ENCODE measurements around the gene LSAMP. TPM values are rescaled to one million over a fixed set of nuclear protein-coding genes. Genes with fewer than 3 reads are reported as not detected.
"Not testable (repeated sequence)": the region's sequence is repeated elsewhere in the genome, so short reads cannot be mapped to it uniquely, and the experiment has no call there.

Gene LSAMP
- total RNA-seq, 1 donor from 2014 or later = not detected

GRCh38 chr3:115848641-115849040 lies 596.6 kb downstream of the LSAMP start:
- intact Hi-C loops (cut with micrococcal nuclease) = no loop called here

DNA sequence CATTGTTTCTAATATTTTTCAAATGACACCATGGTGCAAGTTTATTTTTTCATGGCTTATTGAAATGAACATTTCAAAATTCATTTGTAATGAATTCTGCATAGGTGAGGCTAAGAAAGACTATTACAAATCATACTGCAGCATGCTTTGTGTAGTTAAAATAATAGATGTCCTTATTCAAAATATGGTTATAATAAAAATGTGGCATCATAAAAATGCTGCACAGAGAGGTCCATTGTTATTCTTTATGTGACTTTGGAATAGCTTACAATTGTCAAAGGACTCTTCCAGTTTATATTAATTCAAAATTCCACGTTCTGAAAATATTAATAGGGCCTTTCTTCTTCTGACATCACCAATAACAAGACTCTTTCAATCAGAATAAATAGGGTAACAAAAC lies 599.3 kb downstream of the LSAMP start:
- intact Hi-C loops (cut with micrococcal nuclease) = no loop called here

DNA sequence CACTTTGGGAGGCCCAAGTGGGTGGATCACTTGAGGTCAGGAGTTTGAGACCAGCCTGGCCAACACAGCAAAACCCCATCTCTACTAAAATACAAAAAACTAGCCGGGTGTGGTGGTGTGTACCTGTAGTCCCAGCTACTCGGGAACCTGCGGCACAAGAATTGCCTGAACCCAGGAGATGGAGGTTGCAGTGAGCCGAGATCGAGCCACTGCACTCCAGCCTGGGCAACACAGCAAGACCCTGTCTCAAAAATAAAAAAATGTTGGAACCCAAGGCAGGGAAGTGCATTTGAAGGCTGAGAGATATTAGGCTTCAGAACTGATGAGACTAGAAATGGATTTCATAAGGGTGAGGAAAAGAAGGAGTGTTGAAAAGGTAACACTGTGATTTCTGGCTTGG lies 600.6 kb downstream of the LSAMP start:
- intact Hi-C loops (cut with micrococcal nuclease) = not testable (repeated sequence)

- intact Hi-C loops (cut with micrococcal nuclease) = no loop called here
Measured at GRCh38 chr3:115843206-115843605, 602.1 kb downstream of the LSAMP start.

GRCh38 chr3:115839246-115839645 lies 606.0 kb downstream of the LSAMP start:
- intact Hi-C loops (cut with micrococcal nuclease) = no loop called here

- intact Hi-C loops (cut with micrococcal nuclease) = no loop called here
Measured at GRCh38 chr3:115838786-115839185, 606.5 kb downstream of the LSAMP start.

DNA sequence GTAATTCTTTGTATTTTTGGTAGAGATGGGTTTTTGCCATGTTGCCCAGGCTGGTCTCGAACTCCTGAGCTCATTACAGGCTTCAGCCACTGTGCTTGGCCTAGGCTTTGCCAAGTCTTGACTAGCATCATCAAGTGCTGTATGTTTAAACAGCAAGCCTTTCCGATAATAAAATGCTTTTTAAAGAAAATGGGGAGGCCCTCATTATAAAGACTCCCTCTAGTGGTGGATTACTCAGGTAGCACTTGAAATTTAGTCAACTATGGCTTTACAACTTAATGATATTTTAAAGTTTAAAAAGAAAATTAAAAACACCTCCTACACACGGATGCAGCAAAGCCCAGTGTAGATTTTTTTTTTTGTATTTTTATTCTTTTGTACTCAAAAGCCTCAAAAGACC lies 608.3 kb downstream of the LSAMP start:
- intact Hi-C loops (cut with micrococcal nuclease) = no loop called here

GRCh38 chr3:115835946-115836345 lies 609.3 kb downstream of the LSAMP start:
- intact Hi-C loops (cut with micrococcal nuclease) = no loop called here

- intact Hi-C loops (cut with micrococcal nuclease) = no loop called here
Measured at GRCh38 chr3:115834068-115834467, 611.2 kb downstream of the LSAMP start.

DNA sequence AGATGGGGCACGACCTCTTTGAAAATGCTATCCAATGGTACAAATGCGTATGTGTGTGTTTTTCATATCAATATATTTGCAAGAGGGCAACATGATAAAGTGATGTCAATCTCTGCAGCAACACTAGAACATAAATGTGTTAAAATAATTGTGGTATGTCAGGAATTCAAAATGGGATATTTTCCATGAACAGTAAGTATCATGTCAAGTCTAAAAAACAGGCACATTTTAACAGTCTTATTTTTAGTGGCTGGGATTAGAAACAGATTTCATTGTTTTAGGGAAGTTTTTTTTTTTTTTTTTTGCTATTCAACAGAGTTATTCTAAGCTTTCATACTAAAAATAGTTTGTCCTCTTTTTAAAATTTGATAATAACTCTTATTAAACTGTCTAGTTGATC lies 612.2 kb downstream of the LSAMP start:
- intact Hi-C loops (cut with micrococcal nuclease) = no loop called here

DNA sequence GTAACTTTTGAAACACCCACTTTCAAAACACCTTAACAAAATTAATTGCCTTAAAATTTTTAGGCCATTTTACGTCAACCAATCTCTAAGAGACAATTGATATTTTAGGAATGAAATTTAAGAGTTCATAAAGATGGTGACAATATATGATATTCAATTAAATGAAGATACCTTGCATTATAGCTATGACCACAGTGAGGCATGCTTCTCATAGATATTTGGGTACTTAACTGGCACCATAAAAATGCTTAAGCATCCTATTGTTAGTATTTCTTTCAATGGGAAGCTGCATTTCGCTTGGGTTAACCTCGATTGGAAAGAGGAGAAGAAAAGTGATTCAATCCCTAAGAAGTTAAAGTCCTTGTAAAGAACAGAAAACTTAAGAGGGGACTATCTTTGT lies 613.0 kb downstream of the LSAMP start:
- intact Hi-C loops (cut with micrococcal nuclease) = no loop called here

- intact Hi-C loops (cut with micrococcal nuclease) = no loop called here
Measured at GRCh38 chr3:115831864-115832263, 613.4 kb downstream of the LSAMP start.

DNA sequence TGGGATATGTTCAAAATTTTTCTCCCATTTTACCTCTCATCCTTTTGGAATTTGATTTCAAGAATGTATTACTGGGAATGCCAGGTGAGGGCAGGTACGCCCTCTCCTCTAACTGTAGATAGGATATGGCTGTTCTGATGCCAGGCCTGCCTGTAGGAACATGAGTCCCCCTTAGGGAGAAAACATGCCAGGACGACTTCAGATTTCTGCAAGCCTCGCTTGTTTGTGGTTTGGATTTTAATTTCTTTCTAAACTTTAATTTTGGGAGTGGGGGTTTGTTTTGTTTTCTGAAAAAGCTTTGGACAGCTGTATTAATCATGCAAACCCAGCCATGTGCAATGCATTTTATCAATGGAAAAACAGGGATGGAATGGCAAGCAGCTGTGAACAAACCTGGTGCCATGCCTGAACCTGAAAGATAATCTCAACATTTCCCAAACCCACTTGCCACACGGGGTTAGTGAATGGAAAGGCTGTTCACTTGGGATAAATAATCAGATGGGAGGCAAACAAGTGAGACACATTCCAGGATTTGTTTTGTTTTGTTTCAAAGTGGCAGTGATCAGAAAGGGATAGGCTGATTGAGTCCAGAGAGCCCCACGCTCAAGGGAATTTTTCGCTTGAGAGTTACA lies 614.4 kb downstream of the LSAMP start:
- intact Hi-C loops (cut with micrococcal nuclease) = no loop called here

DNA sequence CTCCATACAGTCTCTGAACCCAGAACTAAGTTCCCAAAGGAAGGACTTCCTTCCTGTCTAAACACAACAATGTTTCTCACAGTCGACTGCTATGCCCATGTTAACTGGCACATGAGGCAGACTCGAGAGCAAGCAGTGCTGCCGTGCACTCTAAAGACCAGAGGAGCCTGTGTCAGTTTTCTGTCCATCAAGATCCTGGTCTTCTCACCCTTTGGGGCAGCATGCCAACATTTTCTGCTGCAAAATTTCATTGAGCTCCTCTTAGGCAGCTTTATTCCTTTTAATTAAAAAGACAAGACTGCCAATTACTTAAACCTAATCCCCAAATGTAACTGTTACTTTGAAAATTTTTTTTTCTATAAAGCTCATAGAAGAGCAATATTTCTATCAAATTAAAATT lies 616.9 kb downstream of the LSAMP start:
- intact Hi-C loops (cut with micrococcal nuclease) = no loop called here

DNA sequence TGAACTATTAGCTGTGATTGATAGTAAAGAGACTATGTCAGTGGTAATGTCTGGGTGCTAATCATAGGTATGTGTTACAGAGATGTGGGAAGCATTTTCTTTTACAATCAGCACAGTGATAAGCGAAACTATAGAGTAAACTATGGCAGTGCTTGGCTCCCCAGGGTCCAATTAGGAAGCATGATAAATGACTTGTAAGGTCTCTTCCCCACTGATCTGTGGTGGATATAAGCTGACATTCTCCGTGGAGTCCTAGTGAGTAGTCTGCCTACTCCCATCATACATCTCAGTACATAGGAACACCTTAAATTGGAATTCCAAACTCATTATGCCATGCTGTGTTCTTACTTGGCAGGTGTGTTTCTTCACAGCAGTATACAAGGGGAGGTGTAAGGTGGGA lies 617.8 kb downstream of the LSAMP start:
- intact Hi-C loops (cut with micrococcal nuclease) = no loop called here

GRCh38 chr3:115825046-115825445 lies 620.2 kb downstream of the LSAMP start:
- intact Hi-C loops (cut with micrococcal nuclease) = no loop called here

DNA sequence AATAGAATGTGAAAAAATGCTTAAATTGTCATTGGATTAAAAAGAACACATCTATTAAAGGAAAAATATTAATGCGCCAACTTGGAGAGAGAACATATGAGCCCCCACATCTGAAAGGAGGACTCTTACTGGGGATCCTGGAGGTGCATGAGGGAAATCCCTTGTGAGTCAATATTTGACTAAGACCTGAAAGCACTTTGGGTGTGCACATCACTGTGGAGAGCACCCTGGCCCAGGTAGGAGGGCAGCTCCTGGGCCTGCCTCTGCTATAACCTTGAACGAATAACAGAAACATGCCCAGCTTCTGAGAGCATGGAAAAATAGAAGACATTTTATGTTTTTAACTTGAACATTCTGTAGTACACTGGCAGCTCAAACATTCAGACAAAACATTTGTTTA lies 622.2 kb downstream of the LSAMP start:
- intact Hi-C loops (cut with micrococcal nuclease) = no loop called here

DNA sequence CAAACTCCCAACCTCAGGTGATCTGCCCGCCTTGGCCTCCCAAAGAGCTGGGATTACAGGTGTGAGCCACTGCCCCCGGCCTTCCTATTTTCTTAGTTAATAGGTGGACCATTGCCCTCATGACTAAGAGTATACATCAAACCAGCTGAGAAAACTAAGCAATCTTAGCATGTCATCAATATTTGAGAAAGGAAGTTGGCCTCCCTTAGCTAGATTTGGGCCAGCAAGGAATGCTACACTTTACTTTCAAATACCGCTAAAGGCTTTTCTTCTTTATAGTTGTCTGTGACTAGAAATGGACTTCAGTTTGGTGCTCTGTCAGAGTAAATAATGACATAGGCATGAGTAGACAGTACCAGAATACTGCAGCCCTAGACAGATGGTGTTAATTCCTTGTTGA lies 622.7 kb downstream of the LSAMP start:
- intact Hi-C loops (cut with micrococcal nuclease) = no loop called here

DNA sequence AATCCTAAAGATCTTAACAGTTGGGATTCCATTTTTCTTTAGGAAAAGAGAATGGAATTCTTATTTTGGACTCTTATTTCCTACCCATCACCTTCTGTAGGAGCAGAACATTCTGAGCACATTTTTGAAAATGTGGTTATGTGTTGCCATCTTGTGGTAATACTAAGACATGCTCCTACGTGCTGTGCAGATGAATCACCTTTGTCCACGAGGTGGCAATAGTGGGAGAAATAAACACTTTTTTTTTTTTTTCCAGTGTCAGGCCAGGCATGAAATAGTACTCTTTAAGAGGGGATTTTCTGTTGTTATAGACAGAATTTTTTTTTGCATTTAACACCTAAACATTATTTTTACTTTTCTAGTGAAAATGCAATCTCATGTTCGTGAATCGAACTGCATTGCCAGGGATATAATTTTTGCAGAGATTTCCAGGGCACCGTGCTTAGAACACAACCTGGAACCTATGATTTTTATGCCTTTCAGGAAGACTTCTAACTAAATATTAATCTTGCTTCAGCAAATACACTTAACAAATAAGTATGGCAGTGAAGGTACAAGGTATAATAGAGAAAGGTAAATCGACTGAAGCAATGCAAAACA lies 625.4 kb downstream of the LSAMP start:
- intact Hi-C loops (cut with micrococcal nuclease) = loop anchor here (1.0 to 5.0 kb wide), 3 partner anchors 36 to 993 kb away; no protein-coding TSS in a partner anchor

- intact Hi-C loops (cut with micrococcal nuclease) = loop anchor here (1.0 to 5.0 kb wide), 6 partner anchors 22 to 988 kb away; no protein-coding TSS in a partner anchor
Measured at GRCh38 chr3:115814778-115815380, 630.4 kb downstream of the LSAMP start.

DNA sequence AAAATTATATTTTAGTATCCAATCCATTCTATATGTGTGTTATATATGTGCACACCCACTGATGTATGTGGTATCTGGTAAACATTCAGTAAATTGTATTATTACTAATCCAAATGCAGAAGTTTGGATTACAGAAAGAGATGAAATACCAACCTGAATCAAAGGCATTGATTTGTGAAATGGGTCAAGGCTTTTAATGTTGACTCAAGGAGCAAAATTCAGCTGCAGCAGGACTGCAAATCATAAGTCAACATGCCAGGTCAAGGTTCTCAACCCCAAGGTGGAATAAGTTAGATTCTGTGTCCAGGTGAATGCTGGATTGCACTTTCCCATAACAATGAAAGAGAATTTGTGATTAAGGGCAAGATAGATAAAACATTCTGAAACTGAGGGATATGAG lies 631.3 kb downstream of the LSAMP start:
- intact Hi-C loops (cut with micrococcal nuclease) = loop anchor here (1.0 to 2.0 kb wide), 4 partner anchors 21 to 721 kb away; no protein-coding TSS in a partner anchor

DNA sequence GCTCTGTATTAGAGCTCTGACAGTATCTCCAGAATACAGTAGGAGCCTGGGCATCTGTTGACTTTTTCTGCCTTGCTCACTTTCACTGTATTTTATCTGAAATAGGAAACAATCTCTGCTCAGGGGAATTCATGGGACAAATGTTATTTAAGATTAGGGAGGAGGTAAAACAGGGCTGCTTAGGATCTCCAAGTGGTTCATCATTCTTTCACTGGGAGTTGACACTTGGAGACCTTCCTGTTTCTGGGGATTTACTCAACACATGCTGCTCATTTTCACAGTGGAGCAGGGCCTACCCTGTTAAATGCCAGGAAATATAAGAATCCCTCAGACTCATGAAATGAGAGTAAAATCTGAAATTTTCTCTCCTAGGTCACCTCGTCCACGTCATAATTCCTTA lies 636.5 kb downstream of the LSAMP start:
- intact Hi-C loops (cut with micrococcal nuclease) = no loop called here

DNA sequence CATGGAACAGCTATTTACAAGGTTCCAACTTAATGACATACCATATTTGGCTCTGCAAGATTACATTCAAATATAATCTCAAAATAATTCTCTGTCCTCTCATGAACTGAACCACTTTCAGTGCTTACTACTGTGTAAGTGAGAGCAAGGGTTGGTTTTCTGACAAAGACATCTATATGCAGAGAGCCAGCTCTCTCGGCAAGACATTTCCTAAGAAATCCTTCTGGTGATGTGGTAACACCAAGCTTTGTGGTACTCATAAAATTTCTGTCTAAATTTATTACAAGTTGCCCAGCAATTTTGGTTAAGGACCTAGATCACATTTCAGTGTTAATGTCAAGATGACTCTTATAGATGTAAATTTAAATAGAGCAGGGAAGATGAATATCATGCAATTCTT lies 637.0 kb downstream of the LSAMP start:
- intact Hi-C loops (cut with micrococcal nuclease) = no loop called here

All from T-helper 2 cell treated with Interferon-gamma antibody and Interleukin-4, amounts not matched to agents 100 ng/mL and 5 ng/mL, for 36 hours (primary cell).